Measurements from ENCODE around the gene HIF1AN. TPM values are rescaled to one million over a fixed set of nuclear protein-coding genes. Genes with fewer than 3 reads are reported as not detected.

The HIF1AN gene
- total RNA-seq, 2 donors from 2014 or later = 38.8 to 45.9 TPM

GRCh38 chr10:100508691-100509150 lies 27.0 kb upstream of the HIF1AN start:
- DNase-seq (no peak), ATAC-seq (peak; percentile 54)

GRCh38 chr10:100509241-100509840 lies 26.4 kb upstream of the HIF1AN start:
- H3K36me3 Mint-ChIP-seq (ENCODE audit: low read depth) = peaks cover 15% of the 10 kb centered on the region
- peak overlapping the region; percentile 84 for H3K4me3 Mint-ChIP-seq
- H3K27me3 Mint-ChIP-seq = no peaks in the 10 kb centered on the region
- H3K4me1 Mint-ChIP-seq = peaks cover 55% of the 10 kb centered on the region
- H3K9me3 ChIP-seq (ENCODE audit: control insufficient read depth, low read length, poor library complexity, severe bottlenecking) = no peaks in the 10 kb centered on the region
- ATAC-seq = no peak
- peak overlapping the region; percentile 90 for H3K27ac Mint-ChIP-seq
- no peak for DNase-seq

More at GRCh38 chr10:100508691-100509150, 27.0 kb upstream of the HIF1AN start:
- peak overlapping the region; percentile 84 for H3K4me3 Mint-ChIP-seq
- H3K4me1 Mint-ChIP-seq = peaks cover 55% of the 10 kb centered on the region
- no peaks in the 10 kb centered on the region for H3K27me3 Mint-ChIP-seq
- peaks cover 15% of the 10 kb centered on the region for H3K36me3 Mint-ChIP-seq (ENCODE audit: low read depth)
- no peaks in the 10 kb centered on the region for H3K9me3 ChIP-seq (ENCODE audit: control insufficient read depth, low read length, poor library complexity, severe bottlenecking)
- peak overlapping the region; percentile 90 for H3K27ac Mint-ChIP-seq

DNA sequence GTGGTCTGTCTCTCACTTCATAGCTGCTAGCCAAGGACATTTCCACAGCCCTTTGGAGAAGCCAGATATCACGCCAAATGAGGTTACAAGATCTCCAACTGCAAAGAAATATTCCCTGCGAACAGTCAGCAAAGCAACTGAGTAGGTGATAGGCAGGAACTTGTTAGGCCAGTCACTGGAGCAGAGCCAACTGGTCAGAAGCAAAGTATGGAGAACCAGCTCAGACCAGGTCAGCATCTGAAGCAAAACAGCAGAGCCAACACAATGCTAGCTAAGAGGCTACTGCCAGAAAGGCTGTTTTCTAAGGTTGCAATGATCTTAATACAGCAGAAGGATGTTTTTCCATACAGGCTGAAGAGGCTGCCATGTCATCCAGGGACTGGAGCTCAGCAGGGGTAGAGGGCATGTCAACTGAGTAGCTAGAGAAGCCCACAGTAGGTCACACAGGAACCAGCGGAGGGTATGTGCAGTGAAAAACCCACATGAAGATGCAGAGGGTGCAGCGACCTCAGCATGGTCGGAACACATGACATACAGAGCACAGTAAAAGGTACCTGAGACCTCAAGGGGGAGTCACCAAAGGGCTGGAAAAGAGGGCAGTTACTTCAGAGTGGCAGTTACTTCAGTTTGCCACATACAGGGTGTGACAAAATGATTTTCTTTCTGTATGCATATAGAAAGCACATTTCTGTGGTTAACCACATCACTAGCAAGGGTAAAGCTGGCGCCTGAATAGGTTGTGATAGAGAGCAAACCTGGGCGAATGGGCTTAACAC lies 25.0 kb upstream of the HIF1AN start:
- peak overlapping the region; percentile 72 for H3K4me3 Mint-ChIP-seq
- no peaks in the 10 kb centered on the region for H3K27me3 Mint-ChIP-seq

DNA sequence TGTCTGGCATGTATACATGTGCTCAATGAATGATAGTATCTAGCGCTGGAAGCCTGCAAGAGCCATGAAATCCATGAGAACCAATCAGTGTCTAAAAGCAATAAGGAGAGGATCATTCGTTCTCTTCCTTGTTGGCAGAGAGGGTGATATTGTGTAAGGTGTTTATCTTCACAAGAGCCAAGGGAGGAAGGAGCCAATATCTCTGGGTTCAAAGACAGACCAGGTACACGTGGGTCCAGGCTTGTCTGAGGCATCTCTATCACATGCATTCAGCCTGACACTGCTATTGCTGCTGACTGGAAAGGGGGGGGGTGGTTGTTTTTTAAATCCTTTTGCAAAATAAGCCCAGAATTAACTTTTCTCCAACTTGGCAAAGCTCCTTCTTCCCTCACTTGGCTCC lies 20.1 kb upstream of the HIF1AN start:
- H3K9me3 ChIP-seq (ENCODE audit: control insufficient read depth, low read length, poor library complexity, severe bottlenecking) = no peaks in the 10 kb centered on the region
- H3K27ac Mint-ChIP-seq = no peak overlapping the region
- no peak overlapping the region for H3K4me3 Mint-ChIP-seq
- H3K27me3 Mint-ChIP-seq = no peaks in the 10 kb centered on the region
- H3K4me1 Mint-ChIP-seq = peaks cover 32% of the 10 kb centered on the region
- peaks cover 7% of the 10 kb centered on the region for H3K36me3 Mint-ChIP-seq (ENCODE audit: low read depth)
- ATAC-seq (no peak), DNase-seq (no peak)

More for the DNA sequence above, 25.0 kb upstream of the HIF1AN start:
- H3K36me3 Mint-ChIP-seq (ENCODE audit: low read depth) = peaks cover 11% of the 10 kb centered on the region
- ATAC-seq = peak; percentile 94
- H3K9me3 ChIP-seq (ENCODE audit: control insufficient read depth, low read length, poor library complexity, severe bottlenecking) = no peaks in the 10 kb centered on the region
- peak in 2 of 3 donors; percentile 38 to 45 for DNase-seq
- peaks cover 51% of the 10 kb centered on the region for H3K4me1 Mint-ChIP-seq
- H3K27ac Mint-ChIP-seq = peak overlapping the region; percentile 80

DNA sequence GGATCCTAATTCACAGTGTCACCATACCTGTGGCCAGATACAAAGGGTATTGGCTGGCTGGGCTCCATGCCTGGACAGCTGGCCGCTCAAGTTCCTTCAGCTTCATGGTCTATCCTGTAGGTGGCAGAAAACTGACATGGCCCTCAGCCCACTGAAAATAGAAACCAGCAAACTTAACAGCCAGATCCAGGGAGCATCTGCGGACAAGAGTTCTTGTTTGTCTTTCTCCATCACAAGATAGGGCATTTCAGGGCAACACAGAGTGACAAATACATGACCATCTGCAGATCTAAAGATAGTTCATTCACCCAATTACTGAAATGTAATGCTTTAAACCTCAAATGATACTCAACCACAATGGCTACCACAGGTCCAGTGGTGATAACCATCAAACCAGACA lies 18.9 kb upstream of the HIF1AN start:
- H3K9me3 ChIP-seq (ENCODE audit: control insufficient read depth, low read length, poor library complexity, severe bottlenecking) = no peaks in the 10 kb centered on the region
- H3K36me3 Mint-ChIP-seq (ENCODE audit: low read depth) = peaks cover 7% of the 10 kb centered on the region
- H3K27ac Mint-ChIP-seq = no peak overlapping the region
- ATAC-seq = no peak
- H3K4me1 Mint-ChIP-seq = peaks cover 22% of the 10 kb centered on the region
- H3K27me3 Mint-ChIP-seq = no peaks in the 10 kb centered on the region
- H3K4me3 Mint-ChIP-seq = no peak overlapping the region
- no peak for DNase-seq

GRCh38 chr10:100518761-100519241 lies 16.9 kb upstream of the HIF1AN start:
- peaks cover 13% of the 10 kb centered on the region for H3K4me1 Mint-ChIP-seq
- H3K4me3 Mint-ChIP-seq = no peak overlapping the region
- H3K27ac Mint-ChIP-seq = peak overlapping the region; percentile 32
- peaks cover 5% of the 10 kb centered on the region for H3K36me3 Mint-ChIP-seq (ENCODE audit: low read depth)
- ATAC-seq = peak; percentile 81
- no peaks in the 10 kb centered on the region for H3K27me3 Mint-ChIP-seq
- H3K9me3 ChIP-seq (ENCODE audit: control insufficient read depth, low read length, poor library complexity, severe bottlenecking) = no peaks in the 10 kb centered on the region
- peak in 1 of 3 donors; percentile 44 for DNase-seq

GRCh38 chr10:100519311-100520051 lies 16.3 kb upstream of the HIF1AN start, which contains the start of gene SEC31B:
Gene SEC31B (minus strand): TSS chr10:100519861. CDS start chr10:100516952, 2,909 bp downstream.
- H3K36me3 Mint-ChIP-seq (ENCODE audit: low read depth) = peaks cover 5% of the 10 kb centered on the region
- H3K27me3 Mint-ChIP-seq = no peaks in the 10 kb centered on the region
- H3K4me1 Mint-ChIP-seq = peaks cover 16% of the 10 kb centered on the region
- no peak for ATAC-seq
- peak within 1 kb of the TSS; percentile 32 for H3K27ac Mint-ChIP-seq
- no peak for DNase-seq
- no peak within 1 kb of the TSS for H3K4me3 Mint-ChIP-seq
- no peaks in the 10 kb centered on the region for H3K9me3 ChIP-seq (ENCODE audit: control insufficient read depth, low read length, poor library complexity, severe bottlenecking)

- no peaks in the 10 kb centered on the region for H3K27me3 Mint-ChIP-seq
- H3K4me3 Mint-ChIP-seq = no peak overlapping the region
- no peaks in the 10 kb centered on the region for H3K9me3 ChIP-seq (ENCODE audit: control insufficient read depth, low read length, poor library complexity, severe bottlenecking)
- no peak overlapping the region for H3K27ac Mint-ChIP-seq
- H3K4me1 Mint-ChIP-seq = peaks cover 23% of the 10 kb centered on the region
- DNase-seq = no peak
- H3K36me3 Mint-ChIP-seq (ENCODE audit: low read depth) = peaks cover 3% of the 10 kb centered on the region
- ATAC-seq = no peak
Observed at GRCh38 chr10:100520811-100521210, 14.9 kb upstream of the HIF1AN start.

DNA sequence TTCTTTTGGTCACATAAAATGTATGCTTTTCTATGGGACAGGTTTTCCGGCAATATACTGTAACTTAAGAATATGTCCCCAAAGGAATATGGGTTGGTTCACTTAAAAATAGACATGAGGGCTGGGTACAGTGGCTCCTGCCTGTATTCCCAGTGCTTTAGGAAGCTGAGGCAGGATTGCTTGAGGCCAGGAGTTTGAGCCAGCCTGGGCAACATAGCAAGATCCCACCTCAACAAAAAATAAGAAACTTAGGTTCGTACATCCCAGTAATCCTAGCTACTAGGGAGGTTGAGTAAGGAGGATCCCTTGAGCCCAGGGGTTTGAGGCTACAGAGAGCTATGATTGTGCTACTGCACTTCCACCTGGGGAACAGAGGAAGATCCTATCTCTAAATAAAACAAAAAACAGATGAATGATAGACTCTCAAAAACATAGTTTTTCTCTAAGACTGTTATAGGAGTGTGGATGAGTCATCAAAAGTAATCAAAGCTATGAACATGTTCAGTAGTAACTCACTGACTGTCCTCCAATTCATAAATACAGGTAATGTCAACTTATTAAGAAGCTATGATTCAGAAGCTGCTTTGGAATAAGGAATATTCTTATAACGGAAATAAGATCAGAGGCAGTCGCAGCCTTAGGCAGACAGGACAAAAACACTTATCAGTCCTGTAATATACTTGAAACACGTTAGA lies 13.5 kb upstream of the HIF1AN start:
- H3K27ac Mint-ChIP-seq = peak overlapping the region; percentile 27
- no peaks in the 10 kb centered on the region for H3K27me3 Mint-ChIP-seq
- H3K9me3 ChIP-seq (ENCODE audit: control insufficient read depth, low read length, poor library complexity, severe bottlenecking) = no peaks in the 10 kb centered on the region
- no peaks in the 10 kb centered on the region for H3K36me3 Mint-ChIP-seq (ENCODE audit: low read depth)
- DNase-seq = no peak
- ATAC-seq = no peak
- no peak overlapping the region for H3K4me3 Mint-ChIP-seq
- peaks cover 27% of the 10 kb centered on the region for H3K4me1 Mint-ChIP-seq

DNA sequence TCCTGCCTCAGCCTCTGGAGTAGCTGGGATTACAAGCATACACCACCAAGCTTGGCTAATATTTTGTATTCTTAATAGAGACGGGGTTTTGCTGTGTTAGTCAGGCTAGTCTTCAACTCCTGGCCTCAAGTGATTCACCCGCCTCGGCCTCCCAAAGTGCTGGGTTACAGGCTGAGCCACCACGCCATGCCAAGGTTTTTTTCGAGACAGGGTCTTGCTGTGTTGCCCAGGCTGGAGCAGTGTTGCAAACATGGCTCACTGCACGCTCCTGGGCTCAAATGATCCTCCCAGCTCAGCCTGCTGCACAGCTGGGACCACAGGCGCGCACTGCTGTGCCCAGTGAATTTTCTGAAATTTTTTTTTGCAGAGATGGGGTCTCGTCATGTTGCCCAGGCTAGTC lies 12.8 kb upstream of the HIF1AN start:
- peaks cover 23% of the 10 kb centered on the region for H3K4me1 Mint-ChIP-seq
- H3K9me3 ChIP-seq (ENCODE audit: control insufficient read depth, low read length, poor library complexity, severe bottlenecking) = no peaks in the 10 kb centered on the region
- no peak for DNase-seq
- H3K27ac Mint-ChIP-seq = no peak overlapping the region
- no peak overlapping the region for H3K4me3 Mint-ChIP-seq
- H3K36me3 Mint-ChIP-seq (ENCODE audit: low read depth) = no peaks in the 10 kb centered on the region
- H3K27me3 Mint-ChIP-seq = no peaks in the 10 kb centered on the region
- no peak for ATAC-seq

DNA sequence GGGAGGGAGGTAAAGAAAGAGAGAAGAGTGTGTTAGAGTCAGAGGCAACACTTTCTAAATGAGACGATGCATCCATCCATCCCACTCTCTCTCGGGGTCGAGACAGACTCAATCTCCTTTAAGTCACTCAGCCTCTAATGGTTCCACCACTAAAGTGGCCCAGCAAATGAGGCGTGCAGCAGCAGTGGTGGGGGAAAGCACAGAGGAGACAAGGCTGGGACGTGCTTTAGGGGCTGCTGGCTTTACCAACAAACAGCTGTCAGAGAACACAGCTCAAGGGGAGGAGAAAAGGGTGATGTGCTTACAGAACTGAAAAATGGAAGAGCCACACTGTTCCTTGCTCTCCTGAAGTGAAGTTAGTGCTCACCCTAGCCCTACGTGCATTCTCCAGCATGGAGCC lies 11.5 kb upstream of the HIF1AN start:
- DNase-seq (no peak), ATAC-seq (no peak)
- Mint-ChIP-seq H3K36me3 (ENCODE audit: low read depth) (peaks cover 3% of the 10 kb centered on the region), H3K4me1 (peaks cover 21% of the 10 kb centered on the region), H3K4me3 (no peak overlapping the region), H3K27me3 (no peaks in the 10 kb centered on the region), H3K27ac (peak overlapping the region; percentile 37)
- H3K9me3 ChIP-seq (ENCODE audit: control insufficient read depth, low read length, poor library complexity, severe bottlenecking) = no peaks in the 10 kb centered on the region

GRCh38 chr10:100524638-100525037 lies 11.1 kb upstream of the HIF1AN start:
- Mint-ChIP-seq H3K27me3 (no peaks in the 10 kb centered on the region), H3K4me1 (peaks cover 23% of the 10 kb centered on the region), H3K27ac (no peak overlapping the region), H3K4me3 (no peak overlapping the region), H3K36me3 (ENCODE audit: low read depth) (peaks cover 4% of the 10 kb centered on the region)
- ATAC-seq = no peak
- DNase-seq = no peak
- no peaks in the 10 kb centered on the region for H3K9me3 ChIP-seq (ENCODE audit: control insufficient read depth, low read length, poor library complexity, severe bottlenecking)

Data from T-helper 17 cell (primary cell).